ENCODE measurements around the gene TADA1.

GRCh38 chr1:166838766-166839599 lies 37.1 kb downstream of the TADA1 start, which contains the start of gene POGK:
- TF ChIP-seq CTCF (IDR thresholded peaks at IDR 0.05) (no peak), EP300 (IDR thresholded peaks at IDR 0.05) (no peak)
